ENCODE data around the gene PRG2.
"Not testable (repeated sequence)": the region's sequence is repeated elsewhere in the genome, so short reads cannot be mapped to it uniquely, and the experiment has no call there.

The PRG2 gene

DNA sequence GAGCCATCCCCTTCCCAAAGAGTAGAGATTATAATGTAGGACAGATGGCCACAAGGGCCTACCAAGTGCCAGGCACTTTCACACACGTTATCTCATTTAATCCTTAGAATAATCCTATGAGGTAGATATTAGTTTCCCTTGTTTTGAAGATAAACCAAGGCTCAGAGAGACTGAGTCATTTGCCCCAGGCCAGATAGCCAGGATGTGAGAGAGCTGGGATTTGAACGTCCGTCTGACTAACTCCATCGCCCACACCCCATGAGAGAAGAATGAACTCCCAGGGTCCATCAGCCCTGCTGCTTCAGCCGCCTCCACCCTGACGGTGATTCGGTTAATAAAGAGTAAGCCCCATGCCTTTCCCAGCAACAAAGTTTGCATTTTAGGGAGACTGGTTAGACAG lies 20.2 kb downstream of the PRG2 start:
- in situ Hi-C loops (cut with MboI; ENCODE audit: low sequenced_read_pairs), result no loop called here

DNA sequence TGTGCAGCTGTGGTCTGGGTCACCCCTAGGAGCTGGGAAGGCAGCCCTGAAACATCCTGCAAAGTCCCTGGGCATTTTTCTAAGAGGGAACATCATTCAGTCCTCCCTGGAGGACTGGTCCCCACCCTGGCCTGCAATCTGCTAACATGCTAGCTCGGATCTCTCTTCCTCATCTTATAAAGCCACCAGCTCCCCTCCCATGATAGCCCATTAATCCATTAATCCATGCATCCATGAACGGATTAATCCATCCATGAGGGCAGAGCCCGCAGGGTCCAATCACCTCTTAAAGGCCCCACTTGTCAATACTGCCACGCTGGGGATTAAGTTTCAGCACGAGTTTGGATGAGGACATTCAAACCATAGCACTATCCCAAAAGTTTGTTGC lies 21.6 kb downstream of the PRG2 start:
- in situ Hi-C loops (cut with MboI; ENCODE audit: low sequenced_read_pairs), result no loop called here

DNA sequence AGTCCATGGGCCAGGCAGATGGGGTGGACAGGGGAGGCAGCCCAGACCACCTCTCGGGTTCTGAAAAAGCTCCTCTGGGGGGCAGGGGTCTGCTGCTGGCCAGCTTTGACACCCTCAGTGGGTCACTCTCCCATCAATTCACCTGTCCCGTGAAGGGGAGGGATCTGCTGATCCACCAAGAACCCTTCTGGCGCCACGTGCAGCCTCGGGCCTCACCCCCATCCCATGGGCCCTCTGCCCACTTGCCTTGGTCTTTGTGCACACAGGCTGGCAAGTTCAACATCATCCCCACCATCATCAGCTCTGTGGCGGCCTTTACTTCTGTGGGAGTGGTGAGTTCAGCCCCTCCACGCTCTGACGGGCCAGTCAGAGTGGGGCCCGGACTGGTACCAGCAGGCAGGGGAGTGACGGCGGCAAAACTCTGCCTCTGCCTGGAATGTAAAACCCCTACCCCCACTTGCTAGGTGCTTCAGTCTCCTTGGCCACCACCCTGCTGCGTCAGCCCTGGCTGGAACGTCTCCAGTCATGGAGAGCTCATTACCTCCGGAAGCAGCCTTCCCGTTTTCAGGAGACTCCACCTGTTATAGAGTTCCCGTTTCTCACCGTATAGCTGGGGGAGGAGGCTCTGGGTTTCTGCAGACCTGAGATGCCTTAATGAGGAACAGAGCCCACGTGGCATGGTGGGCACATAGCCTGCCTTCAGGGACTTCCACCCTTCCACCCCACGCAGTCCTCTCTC lies 22.2 kb downstream of the PRG2 start:
- in situ Hi-C loops (cut with MboI; ENCODE audit: low sequenced_read_pairs), result no loop called here

DNA sequence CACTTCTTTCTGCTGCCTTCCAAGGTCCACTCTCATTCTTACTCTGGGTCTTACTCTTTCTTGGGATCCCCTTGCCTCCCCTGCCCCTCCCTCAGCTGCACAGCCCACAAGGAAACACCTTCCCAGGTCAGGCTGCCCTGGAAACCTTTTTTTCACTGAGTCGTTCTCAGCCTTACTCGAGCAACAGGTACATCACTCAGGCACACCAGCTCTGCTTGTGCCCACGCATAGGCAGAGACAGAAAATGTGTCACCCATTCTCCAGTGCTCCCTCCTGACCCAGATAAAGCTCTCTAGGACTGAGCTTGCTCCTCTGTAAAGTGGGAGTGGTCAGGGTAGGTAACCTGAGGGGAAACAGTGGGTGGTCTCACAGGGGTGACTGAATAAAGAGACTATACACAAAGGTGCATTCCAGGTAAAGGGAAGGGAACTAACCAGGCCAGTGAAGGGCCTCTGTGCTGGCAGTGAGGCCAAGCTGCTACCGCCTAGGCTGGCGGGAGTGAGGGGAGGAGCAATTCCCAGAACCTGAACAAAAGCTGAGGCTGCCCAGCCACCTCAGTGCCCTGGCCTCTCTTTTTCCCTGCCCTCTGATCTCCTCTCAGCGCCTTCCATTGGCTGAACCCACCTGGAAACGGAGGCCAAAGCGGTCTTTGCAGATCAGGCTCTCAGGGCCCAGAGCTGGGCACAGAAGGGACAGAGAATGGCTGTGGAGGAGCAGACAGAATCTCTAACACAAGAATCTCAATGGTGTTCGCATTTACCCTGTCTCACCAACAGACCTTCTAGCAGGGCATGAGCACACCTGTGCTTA lies 25.4 kb downstream of the PRG2 start:
- in situ Hi-C loops (cut with MboI; ENCODE audit: low sequenced_read_pairs), result no loop called here

DNA sequence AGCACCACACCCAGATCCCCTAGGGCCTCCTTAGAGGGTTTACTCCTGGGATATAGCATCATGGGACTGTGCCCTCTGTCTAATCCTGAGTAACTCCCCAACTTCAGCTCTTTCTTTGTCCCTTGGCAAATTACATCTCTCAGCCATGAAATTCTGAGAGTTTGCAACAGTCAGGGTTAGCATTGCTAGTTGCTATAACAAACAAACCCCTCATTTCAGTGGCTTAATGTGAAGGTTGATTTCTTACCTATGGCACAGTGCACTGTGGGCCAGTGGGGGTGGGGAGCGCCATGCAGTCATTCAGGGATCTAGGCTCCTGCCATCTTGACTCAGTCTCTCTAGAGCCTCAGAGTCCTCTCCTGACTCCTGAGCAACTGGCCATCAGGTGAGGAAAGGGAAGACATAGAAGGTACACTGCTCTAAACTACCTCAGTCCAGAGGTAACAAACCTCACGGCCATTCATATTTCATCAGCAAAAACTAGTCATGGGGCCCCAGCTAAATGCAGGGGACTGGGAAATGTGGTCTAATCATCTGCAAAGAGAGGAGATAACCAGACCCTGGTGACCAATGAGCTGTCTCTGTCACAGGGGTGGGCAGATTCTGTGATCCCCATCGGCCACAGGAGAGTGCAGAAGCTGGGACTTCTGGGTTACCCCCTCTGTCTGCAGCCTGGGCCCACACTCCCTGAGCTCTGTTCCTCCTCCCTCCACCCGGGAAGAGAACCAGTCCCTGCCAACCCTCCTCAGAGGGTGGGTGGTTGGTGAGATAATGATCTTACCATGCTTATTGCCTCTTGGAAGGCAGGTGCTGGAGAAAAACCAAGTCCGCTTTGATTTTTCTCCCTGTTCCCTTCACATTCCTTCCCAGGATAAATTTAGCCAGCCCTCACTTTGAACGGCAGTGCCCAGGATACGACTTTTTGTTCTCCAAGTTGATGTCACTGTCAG lies 27.0 kb downstream of the PRG2 start:
- in situ Hi-C loops (cut with MboI; ENCODE audit: low sequenced_read_pairs), result no loop called here

DNA sequence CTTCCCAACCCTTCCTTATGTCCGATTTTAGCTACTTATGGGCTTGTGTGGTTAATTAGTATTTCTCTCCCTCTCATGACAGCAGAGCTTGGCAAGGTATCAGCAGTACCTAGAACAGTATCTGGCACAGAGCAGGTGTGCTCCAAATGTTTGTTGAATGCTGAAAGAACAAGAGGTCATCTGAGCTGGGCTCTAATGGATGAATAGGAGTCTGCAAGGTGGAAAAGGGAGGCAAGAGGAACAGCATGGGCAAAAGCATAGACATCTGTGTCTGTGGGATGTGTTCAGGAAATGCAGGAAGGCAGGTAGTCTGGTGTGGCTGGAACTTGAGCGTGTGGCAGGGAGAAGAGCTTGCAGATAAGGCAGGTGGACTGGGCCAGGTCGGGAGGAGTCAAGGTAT lies 28.5 kb downstream of the PRG2 start:
- in situ Hi-C loops (cut with MboI; ENCODE audit: low sequenced_read_pairs), result no loop called here

DNA sequence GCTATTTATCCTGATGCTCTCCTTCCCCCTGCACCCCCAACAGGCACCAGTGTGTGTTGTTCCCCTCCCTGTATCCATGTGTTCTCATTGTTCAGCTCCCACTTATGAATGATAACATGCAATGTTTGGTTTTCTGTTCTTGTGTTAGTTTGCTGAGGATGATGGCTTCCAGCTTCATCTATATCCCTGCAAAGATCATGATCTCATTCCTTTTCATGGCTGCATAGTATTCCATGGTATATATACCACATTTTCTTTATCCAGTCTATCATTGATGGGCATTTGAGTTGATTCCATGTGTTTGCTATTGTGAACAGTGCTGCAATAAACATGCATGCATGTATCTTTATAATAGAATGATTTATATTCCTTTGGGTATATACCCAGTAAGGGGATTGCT lies 29.0 kb downstream of the PRG2 start:
- in situ Hi-C loops (cut with MboI; ENCODE audit: low sequenced_read_pairs), result not testable (repeated sequence)

DNA sequence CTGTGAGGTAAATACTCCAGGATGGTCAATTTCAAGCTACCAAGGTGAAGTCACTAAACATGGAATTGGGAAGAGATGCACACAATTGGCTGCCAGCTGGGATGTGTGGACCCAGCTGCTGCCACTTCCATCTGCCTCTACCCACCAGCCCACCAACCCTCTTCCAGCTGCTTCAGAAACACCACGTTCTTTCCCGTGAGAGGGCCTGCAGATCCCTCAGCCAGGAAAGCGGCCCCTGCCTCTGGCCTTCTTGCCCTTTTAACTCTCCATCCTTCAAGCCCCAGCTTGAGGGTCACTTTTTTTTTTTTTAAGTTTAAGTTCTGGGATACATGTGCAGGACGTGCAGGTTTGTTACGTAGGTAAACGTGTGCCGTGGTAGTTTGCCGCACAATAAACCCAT lies 29.5 kb downstream of the PRG2 start:
- in situ Hi-C loops (cut with MboI; ENCODE audit: low sequenced_read_pairs), result no loop called here

DNA sequence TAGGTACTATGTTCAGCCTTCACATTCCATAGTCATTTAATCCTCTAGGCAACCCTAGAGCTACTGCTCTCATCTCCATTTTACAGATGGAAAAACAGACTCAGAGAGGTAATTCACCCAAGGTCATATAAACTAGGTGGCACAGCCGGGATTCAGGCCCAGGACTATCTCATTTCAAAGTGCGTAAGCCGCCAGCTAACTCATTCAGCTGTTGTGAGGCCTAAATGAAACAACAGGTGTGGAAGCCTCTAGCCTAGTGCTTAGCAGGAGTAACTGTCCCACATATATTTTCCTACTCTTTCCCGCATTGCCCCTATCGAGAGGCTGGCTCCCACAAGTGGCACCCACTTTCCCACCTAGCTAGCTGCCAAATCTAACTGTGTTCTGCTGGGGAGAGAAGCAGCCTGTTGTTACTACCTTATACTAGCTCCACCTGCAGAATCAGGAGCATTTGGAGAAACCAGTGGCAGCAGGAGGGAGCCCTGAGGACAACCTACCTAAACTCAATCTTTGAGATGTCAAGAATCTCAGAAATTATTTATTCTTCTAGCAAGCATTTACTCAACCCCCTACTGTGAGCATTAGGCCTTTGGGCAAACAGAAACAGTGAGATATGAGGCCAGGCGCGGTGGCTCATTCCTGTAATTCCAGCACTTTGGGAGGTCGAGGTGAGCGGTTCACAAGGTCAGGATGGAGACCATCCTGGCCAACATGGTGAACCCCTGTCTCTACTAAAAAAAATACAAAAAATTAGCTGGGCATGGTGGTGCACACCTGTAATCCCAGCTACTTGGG lies 30.4 kb downstream of the PRG2 start:
- in situ Hi-C loops (cut with MboI; ENCODE audit: low sequenced_read_pairs), result loop anchor here (10.0 kb wide), 1 partner anchor 435 kb away; no protein-coding TSS in a partner anchor

DNA sequence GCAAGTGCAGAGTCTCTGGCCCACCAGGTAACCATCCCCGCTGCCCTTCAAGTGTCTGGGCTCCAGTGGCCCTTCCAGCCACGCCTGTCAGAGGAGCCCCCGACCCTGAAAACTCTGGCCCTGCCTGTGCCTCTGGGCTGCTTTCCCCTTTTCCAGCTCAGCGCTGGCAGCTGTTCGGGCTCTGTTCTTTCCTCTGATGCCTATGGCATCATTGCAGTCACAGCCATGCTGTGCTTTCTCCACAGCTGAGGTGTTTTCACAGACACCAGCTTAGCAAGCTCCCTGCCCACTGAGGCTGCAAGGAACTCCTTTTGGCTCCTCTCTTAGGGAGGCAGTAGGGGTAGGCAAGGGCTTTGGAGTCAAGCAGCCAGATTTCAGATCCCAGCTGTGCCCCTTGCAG lies 31.1 kb downstream of the PRG2 start:
- in situ Hi-C loops (cut with MboI; ENCODE audit: low sequenced_read_pairs), result loop anchor here (10.0 kb wide), 1 partner anchor 435 kb away; no protein-coding TSS in a partner anchor

DNA sequence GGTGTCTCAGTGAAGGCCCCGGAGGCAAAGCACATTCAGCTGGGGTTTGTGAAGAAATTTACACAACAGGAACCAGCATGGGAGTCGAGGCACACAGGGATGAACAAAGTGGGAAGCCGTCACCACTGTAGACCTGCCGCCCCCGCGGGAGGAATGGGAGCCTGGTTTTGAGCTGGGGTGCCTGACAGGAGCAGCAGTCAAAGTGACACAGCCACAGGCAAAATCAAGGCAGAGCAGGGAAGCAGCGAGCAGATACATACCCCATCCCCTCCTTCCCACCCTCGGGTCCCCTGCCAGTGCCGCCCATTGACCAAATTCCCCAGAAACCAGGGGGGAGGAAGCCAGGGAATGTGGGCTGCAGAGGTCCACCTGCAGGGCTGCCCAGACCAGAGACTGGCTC lies 31.5 kb downstream of the PRG2 start:
- in situ Hi-C loops (cut with MboI; ENCODE audit: low sequenced_read_pairs), result loop anchor here (10.0 kb wide), 1 partner anchor 436 kb away; no protein-coding TSS in a partner anchor

DNA sequence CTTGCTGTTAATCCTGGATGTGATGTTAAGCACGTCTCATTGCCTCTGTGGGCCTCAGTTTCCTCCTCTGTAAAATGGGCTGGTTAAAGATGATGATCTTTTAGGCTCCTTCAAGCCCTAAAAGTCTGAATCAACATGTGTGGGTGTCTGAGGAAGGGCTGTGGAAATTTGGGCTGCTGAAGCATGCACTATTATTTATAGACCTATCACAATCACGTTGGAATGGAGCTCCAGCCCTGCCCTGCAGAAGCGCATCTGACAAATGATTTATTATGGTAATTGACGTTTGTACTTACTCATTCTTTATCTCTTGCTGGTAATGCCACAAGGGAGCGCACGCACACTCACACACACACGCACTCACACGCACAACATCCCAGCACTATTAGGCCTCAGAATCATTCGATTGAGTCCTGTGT lies 31.9 kb downstream of the PRG2 start:
- in situ Hi-C loops (cut with MboI; ENCODE audit: low sequenced_read_pairs), result loop anchor here (10.0 kb wide), 1 partner anchor 436 kb away; no protein-coding TSS in a partner anchor

DNA sequence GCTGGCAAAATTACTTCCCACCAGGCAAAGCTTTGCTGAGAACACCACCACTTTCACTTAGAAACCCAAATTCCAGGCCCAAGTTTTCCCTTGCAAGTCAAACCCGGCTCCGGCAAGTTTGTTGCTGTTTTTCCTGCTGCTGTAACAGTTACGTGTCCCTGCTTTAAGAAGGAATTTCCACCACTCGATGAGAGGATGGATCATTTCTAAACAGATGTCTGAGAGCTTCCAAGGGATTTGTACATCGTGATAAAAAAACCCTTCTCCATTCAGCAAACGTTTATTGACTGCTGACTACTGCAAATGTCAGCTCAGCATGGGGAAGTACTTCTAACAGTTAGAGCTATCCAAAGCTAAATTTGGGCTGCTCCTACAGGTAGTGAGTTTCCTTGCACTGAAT lies 32.6 kb downstream of the PRG2 start:
- in situ Hi-C loops (cut with MboI; ENCODE audit: low sequenced_read_pairs), result loop anchor here (10.0 kb wide), 1 partner anchor 437 kb away; no protein-coding TSS in a partner anchor

DNA sequence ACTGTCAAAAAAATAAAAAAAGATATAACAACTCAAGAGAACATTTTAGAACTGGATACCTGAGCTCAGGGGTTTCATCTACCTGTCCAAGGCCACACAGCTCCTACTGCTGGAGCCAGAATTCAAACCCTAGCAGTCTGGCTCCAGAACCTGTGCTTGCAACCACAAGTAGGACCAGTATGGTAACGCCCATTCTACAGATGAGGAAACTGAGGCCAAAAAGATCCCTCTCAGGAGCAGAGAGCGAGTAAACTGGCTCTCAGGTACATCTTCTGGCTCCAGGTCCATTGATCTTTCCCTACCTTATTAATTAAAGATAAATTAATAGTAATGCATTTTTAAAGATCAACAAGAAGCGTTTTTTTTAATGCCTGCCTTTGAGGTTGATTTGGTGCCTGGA lies 33.1 kb downstream of the PRG2 start:
- in situ Hi-C loops (cut with MboI; ENCODE audit: low sequenced_read_pairs), result loop anchor here (10.0 kb wide), 1 partner anchor 437 kb away; no protein-coding TSS in a partner anchor

DNA sequence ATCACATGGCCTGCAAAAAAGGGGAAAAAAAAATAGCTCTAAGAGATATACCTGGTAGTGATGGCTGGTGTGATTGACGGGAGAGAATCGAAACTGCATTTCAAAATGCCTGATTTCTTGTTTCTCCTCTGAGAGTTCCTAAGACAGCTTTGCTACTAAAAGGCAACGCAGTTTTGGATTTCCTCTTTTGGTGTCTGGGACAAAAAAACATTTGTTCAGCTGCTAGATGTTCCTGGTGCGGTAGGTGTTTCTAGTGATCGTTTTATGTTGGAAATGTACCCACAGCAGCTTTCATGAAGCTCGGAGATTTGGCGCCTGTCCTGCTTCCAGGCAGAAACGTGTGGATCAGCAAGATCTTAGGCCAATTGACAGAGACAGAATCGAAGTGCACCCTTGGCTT lies 34.2 kb downstream of the PRG2 start:
- in situ Hi-C loops (cut with MboI; ENCODE audit: low sequenced_read_pairs), result loop anchor here (10.0 kb wide), 1 partner anchor 439 kb away; no protein-coding TSS in a partner anchor

DNA sequence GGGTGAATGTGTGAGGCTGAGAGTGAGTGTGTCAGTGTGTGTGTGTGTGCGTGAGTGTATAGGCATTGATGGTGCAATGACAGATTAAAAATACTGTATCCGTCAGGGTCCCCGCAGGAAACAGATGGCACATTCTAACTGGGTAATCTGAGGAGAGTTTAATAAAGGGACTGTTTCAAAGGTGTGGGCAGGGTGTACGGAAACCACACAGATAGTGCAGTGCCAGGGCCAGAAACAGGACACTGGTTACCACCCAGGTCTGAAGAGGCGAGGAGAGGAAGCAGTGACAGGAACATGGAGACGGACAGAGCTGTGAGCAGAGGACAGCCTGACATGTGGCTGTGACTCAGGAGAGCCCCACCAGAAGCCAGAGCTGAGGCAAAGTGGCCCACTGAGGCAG lies 35.8 kb downstream of the PRG2 start:
- in situ Hi-C loops (cut with MboI; ENCODE audit: low sequenced_read_pairs), result loop anchor here (10.0 kb wide), 1 partner anchor 440 kb away; no protein-coding TSS in a partner anchor

DNA sequence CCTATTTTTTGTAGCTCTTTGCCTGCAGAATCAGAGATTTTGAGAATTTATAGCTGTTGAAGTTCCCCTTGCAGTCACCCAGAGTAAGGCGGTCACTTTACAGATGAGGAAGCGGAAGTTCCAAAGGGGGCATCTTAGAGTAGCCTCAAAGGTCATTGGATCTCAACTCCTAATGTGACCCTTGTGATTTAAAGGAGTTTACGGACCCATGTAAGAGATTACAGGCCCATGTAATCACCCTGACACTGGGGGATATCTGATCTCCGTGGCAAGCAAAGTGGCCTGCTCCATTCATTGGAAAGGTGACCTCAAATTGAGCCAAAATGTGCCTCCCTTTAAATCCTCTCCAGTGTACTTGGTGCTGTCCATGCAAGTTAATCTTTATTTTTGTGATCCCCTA lies 36.6 kb downstream of the PRG2 start:
- in situ Hi-C loops (cut with MboI; ENCODE audit: low sequenced_read_pairs), result loop anchor here (10.0 kb wide), 1 partner anchor 441 kb away; no protein-coding TSS in a partner anchor

DNA sequence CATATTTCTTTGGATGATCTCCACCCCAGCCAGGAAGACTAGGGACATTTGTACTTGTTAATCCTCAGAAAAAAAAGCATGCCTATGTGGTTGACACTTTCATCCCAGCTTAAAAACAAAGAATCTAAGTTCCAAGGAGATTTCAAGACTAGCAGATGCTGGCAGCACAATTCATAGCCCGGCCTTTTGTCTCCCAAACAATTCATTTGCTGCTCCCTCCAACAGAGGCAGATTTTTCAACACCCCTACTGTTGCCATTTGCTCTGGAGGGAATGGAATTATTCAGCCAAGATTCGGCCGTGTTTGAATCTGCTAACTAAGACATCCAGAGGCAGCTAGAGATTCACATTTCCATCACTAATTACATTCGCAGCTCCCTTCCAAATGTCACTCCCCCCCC lies 37.0 kb downstream of the PRG2 start:
- in situ Hi-C loops (cut with MboI; ENCODE audit: low sequenced_read_pairs), result loop anchor here (10.0 kb wide), 1 partner anchor 441 kb away; no protein-coding TSS in a partner anchor

DNA sequence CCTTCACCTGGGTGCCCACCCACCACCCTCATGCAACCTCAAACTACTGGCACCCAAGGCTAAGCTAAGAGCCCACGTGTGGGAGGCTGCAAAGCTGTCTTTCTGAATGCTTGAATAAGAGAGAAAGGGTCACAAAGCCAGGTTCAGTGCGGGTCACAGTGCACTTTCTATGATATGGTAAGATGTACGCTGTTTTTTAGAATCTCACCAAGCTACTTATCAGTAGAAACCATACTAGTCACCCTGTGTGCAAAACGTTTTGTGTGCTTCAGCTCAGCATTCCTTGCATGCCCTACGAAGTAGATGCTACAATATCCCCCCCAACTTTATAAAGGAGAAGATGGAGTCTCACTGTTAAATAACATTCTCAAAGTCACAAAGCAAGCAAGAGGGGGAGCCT lies 37.4 kb downstream of the PRG2 start:
- in situ Hi-C loops (cut with MboI; ENCODE audit: low sequenced_read_pairs), result loop anchor here (10.0 kb wide), 1 partner anchor 442 kb away; no protein-coding TSS in a partner anchor

Measured in HL-60/S4 (cell line).